ENCODE measurements around the gene PCDHB5. TPM values are rescaled to one million over a fixed set of nuclear protein-coding genes. Genes with fewer than 3 reads are reported as not detected.
A peak's percentile ranks its signal among the peaks of the same experiment; 100 is the strongest.

Gene PCDHB5
- total and polyA plus RNA-seq, 2 of the 13 experiments (the other 11 are each of a cell fraction or from before 2014, with no cell fraction given): 0.07 to 0.08 TPM

- no peaks in the 10 kb centered on the region; a peak in 1 of 5 replicates for H3K27me3 ChIP-seq (ENCODE audit: control insufficient read depth in 1 of 2, insufficient read depth in 2 of 2, low read length in 2 of 2)
- no peaks in the 10 kb centered on the region for H3K79me2 ChIP-seq (ENCODE audit: insufficient read depth, low read length)
- ATAC-seq (peak; percentile 98), DNase-seq (ENCODE audit: low spot score) (peak; percentile 79), FAIRE-seq (peak; percentile 74)
- in situ Hi-C loops (cut with HindIII; ENCODE audit: extremely low pct_ligation_motif_present, low pct_unique_long_range_greater_than_20kb) (loop anchor here (10.0 kb wide), 1 partner anchor 460 kb away; no protein-coding TSS in a partner anchor), intact Hi-C loops (cut with micrococcal nuclease; ENCODE audit: unreplicated experiment) (loop anchor here (2.0 to 5.0 kb wide), 3 partner anchors 54 to 468 kb away; partner anchors contain the start of gene PCDHB16)
- 6% methylated on average over 29 of the region's 29 CpGs for WGBS (ENCODE audit: low lambda C conversion rate)
- POLR2A ChIA-PET: interaction anchor here (0.5 to 1.9 kb wide), 7 partner anchors 9 to 469 kb away, joined by 3 to 9 read pairs (median 4); partner anchors contain the start of gene TAF7
- H3K4me2 ChIP-seq (ENCODE audit: low read depth, low read length): peak within 1 kb of the TSS; percentile 74
- H3K4me1 ChIP-seq (ENCODE audit: insufficient read depth, low read length): peaks cover 11% of the 10 kb centered on the region
- peak within 1 kb of the TSS; percentile 56 for H3K27ac ChIP-seq (ENCODE audit: extremely low read length, insufficient read depth, low read length)
- H4K20me1 ChIP-seq (ENCODE audit: insufficient read depth, low read length): no peaks in the 10 kb centered on the region
- H2AFZ ChIP-seq (ENCODE audit: low read length): peak within 1 kb of the TSS; percentile 89
- TSS peak; percentile 77 for BruUV-seq (replicated peaks)
- no peaks in the 10 kb centered on the region for H3K9me3 ChIP-seq (ENCODE audit: low read length)
- peak within 1 kb of the TSS; percentile 82 for H3K9ac ChIP-seq (ENCODE audit: insufficient read depth, low read depth, low read length)
- H3K36me3 ChIP-seq (replicated peaks in 1 of 2; ENCODE audit: control insufficient read depth in 1 of 2, insufficient read depth in 2 of 2, low read length in 2 of 2): no peaks in the 10 kb centered on the region
- CTCF ChIA-PET (ENCODE audit: low intra/inter-chr PET ratio, low total read pairs): interaction anchor here (1.1 to 1.4 kb wide), 3 partner anchors 78 to 430 kb away, joined by 3 to 5 read pairs (median 5); partner anchors contain the start of genes PCDHB16 and PCDHB7
- peak within 1 kb of the TSS; percentile 55 to 89 (median 82) for H3K4me3 ChIP-seq (replicated peaks in 1 of 3; ENCODE audit: insufficient read depth in 1 of 3, low read depth in 2 of 3, low read length in 3 of 3)
- TF ChIP-seq ZNF280B (CRISPR knock-in tag; IDR thresholded peaks at IDR 0.05; ENCODE audit: borderline replicate concordance) (0 out of 2 replicates have a peak, but pooled peaks have one; percentile 35), ELF3 (CRISPR knock-in tag; IDR thresholded peaks at IDR 0.05) (peak; percentile 36; the same call in 1 of the 2 replicates), ZNF414 (CRISPR knock-in tag; IDR thresholded peaks at IDR 0.05) (0 out of 2 replicates have a peak, but pooled peaks have one; percentile 65), ZNF563 (CRISPR knock-in tag; IDR thresholded peaks at IDR 0.05) (0 out of 2 replicates have a peak, but pooled peaks have one; percentile 19), ZNF780A (CRISPR knock-in tag; IDR thresholded peaks at IDR 0.05) (no peak), GRHL1 (CRISPR knock-in tag; conservative IDR thresholded peaks at IDR 0.05) (no peak), ISL2 (CRISPR knock-in tag; IDR thresholded peaks at IDR 0.05) (0 out of 2 replicates have a peak, but pooled peaks have one; percentile 28), ARNT (IDR thresholded peaks at IDR 0.05) (no peak), KDM5A (IDR thresholded peaks at IDR 0.05; ENCODE audit: borderline replicate concordance, low read length) (peak; percentile 42; the same call in 1 of the 2 replicates), MED1 (CRISPR knock-in tag; IDR thresholded peaks at IDR 0.05) (0 out of 2 replicates have a peak, but pooled peaks have one; percentile 10), UBTF (CRISPR knock-in tag; IDR thresholded peaks at IDR 0.05) (peak; percentile 72), SOX6 (IDR thresholded peaks at IDR 0.05) (no peak), SOX6 (CRISPR knock-in tag; IDR thresholded peaks at IDR 0.05) (peak; percentile 15; the same call in 1 of the 2 replicates), ZKSCAN8 (CRISPR knock-in tag; IDR thresholded peaks at IDR 0.05; ENCODE audit: borderline replicate concordance) (0 out of 2 replicates have a peak, but pooled peaks have one; percentile 45), TAF1 (CRISPR knock-in tag; IDR thresholded peaks at IDR 0.05) (peak; percentile 62), THAP11 (CRISPR knock-in tag; IDR thresholded peaks at IDR 0.05) (0 out of 2 replicates have a peak, but pooled peaks have one; percentile 18), ZNF121 (CRISPR knock-in tag; IDR thresholded peaks at IDR 0.05) (no peak)
These were observed 40.3 kb upstream of the PCDHB5 start, which contains the start of gene PCDHB2 for GRCh38 chr5:141094481-141095262. Gene PCDHB2 (plus strand): TSS chr5:141094615. CDS start chr5:141094791, 176 bp downstream.
